NCI-H146 (cell line): ENCODE data around the gene FCRLA.
"Not testable (repeated sequence)": the region's sequence is repeated elsewhere in the genome, so short reads cannot be mapped to it uniquely, and the experiment has no call there.

Experiments used
- DNase-seq: peaks from one replicate; lab custom pipeline; 2025; lab: John Stamatoyannopoulos, UW

The FCRLA gene, protein sequence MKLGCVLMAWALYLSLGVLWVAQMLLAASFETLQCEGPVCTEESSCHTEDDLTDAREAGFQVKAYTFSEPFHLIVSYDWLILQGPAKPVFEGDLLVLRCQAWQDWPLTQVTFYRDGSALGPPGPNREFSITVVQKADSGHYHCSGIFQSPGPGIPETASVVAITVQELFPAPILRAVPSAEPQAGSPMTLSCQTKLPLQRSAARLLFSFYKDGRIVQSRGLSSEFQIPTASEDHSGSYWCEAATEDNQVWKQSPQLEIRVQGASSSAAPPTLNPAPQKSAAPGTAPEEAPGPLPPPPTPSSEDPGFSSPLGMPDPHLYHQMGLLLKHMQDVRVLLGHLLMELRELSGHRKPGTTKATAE

DNA sequence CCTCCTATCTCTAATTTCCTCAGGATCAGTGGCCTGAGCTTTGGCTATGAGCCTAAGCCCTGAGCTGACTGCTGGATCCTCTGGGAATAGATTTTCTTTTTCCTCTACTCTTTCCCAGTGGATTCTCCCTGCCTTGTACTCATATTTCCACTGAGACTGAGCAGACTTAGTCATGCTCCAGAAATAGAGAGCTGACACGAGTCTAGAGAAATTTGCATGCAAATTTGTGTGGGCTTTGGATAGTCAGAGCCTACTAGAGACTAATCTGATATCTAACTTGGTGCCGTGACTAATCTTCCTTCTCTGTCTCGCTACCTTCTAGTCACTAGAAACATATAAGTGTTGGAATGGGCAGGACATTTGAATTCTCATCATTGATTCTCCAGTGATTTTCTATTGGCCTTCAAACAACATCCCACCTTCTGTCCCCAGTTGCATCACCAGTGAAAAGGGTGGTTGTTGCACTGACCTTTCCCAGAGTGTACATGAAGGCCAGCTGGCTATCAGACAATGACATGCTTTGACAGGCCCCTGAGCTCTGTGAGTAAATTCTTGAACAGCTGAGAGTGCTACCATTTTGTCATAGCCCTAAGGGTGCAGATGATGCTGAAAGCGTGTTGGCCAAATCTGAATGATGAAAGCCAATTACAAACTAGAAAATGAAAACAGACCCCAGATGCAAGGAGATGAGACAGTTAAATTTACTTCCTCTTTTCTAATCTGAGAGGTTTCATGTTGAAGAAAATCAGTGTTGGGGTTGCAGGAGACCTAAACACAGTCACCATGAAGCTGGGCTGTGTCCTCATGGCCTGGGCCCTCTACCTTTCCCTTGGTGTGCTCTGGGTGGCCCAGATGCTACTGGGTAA, at the start of gene FCRLA:
FCRLA (plus strand) TSS at position 748 of the 866 bp plus-strand sequence; CDS start at position 784, 36 bp downstream.
- DNase-seq, result no peak

DNA sequence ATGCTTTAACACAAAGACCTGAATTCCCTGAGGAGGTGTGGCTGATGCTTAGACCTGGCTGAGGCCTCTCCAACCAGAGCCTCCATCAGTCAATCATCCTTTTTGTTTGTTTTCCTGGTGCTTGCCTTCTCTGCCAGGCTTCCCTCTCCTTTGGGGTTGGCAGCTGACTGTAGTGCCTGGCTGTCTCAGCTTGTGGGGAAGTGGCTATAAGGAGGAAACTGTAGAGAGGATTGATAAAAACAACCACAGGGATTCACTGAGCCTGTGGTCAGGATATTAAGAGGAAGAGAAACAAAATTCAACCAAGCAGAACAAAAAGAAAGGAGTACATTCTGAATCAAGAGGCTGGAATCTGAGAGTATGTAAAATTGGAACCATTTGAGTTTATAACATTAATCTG, 48.5 kb upstream of the FCRLA start:
- not testable (repeated sequence) for DNase-seq

DNA sequence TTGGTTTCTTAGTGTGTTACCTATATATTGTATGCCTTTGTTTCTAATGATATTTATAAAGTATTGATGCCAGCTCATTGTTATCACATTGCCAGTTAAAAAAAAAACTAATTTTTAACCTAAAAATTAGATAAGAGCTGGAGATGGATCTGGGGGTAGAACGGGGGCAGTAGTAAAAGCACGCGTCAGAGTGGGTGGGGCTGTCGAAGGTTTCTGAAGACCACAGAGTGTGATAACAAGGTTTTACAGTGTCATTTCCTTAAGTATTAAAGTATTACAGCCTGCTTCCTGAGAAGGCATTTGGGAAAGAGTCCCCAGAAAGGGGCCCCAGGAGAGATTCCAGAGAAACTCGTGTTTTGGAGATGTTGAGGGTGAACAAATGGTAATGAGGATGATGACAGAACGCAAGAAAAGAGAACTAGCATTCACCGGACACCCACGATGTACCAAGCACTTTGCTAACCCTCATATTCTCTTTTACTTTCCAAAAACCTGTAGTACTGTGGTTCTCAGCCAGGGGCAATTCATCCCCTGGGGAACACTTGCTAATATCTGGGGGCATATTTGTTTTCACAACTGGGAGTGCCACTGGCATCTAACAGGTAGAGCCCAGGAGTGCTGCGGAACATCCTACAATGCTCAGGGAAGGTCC, 45.2 kb upstream of the FCRLA start:
- DNase-seq, result not testable (repeated sequence)

DNA sequence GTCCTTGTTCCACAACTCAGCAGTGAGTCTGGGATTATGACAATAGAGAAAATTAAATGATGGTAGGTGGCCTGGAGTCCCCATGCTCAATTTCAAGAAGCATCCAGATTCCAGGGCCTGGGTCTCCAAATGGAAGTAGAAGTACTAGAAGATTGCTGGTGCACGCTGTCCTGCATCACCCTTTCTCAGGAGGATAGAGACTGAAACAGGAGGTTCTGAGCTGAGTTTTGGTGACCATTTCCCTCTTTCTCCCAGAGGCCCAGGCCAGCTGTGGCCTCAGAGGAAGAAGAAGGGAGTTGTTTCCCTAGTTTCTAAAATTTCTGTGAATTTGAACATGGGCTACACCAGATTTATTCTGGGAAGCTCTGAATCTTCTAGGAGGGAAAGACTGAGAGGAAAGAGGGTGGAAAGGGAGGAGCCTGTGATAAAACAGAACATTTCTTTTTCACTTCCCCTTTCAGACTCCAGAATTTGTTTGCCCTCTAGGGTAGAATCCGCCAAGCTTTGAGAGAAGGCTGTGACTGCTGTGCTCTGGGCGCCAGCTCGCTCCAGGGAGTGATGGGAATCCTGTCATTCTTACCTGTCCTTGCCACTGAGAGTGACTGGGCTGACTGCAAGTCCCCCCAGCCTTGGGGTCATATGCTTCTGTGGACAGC, 44.2 kb upstream of the FCRLA start, which contains the start of gene FCGR2B:
FCGR2B (plus strand) TSS at position 460 of the 656 bp plus-strand sequence; CDS start at position 559, 99 bp downstream.
- not testable (repeated sequence) for DNase-seq

DNA sequence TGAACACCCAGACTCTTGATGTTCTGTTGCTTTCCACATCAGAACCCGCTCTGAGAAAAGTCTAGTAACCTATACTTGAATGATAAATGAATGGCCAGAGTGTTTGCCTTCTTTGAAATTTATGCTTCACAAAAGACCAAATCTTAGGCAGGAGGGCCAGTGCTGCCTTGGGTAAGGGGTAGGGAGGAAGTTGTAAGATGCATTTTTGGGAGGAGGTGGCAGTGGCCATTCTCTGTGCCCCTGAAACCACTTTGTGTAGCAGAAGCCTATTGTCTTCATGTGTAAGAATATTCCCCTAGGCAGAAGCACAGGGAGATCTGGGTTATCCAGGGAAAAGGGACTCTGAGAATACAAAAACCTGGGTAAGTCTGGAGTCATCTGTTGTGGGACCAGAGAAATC, 43.5 kb upstream of the FCRLA start:
- DNase-seq, result not testable (repeated sequence)

DNA sequence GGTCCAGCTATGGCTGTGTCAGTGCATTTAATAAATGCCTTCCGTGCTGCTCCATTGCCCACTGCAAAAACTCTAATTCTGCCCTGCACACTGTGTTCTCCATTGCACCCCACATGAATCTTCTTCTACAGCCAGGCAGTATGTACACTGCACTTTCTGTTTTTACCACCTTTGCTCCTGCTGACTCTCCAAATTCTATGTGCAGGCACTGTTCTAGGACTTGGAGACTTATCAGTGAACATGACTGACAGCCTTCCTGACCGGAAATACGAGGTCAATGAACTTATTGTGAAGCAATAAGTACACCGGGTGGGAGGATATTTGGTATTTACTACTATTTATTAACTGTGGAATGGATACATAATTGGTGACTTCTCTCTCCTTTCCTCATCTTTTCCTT, 42.3 kb upstream of the FCRLA start:
- not testable (repeated sequence) for DNase-seq

DNA sequence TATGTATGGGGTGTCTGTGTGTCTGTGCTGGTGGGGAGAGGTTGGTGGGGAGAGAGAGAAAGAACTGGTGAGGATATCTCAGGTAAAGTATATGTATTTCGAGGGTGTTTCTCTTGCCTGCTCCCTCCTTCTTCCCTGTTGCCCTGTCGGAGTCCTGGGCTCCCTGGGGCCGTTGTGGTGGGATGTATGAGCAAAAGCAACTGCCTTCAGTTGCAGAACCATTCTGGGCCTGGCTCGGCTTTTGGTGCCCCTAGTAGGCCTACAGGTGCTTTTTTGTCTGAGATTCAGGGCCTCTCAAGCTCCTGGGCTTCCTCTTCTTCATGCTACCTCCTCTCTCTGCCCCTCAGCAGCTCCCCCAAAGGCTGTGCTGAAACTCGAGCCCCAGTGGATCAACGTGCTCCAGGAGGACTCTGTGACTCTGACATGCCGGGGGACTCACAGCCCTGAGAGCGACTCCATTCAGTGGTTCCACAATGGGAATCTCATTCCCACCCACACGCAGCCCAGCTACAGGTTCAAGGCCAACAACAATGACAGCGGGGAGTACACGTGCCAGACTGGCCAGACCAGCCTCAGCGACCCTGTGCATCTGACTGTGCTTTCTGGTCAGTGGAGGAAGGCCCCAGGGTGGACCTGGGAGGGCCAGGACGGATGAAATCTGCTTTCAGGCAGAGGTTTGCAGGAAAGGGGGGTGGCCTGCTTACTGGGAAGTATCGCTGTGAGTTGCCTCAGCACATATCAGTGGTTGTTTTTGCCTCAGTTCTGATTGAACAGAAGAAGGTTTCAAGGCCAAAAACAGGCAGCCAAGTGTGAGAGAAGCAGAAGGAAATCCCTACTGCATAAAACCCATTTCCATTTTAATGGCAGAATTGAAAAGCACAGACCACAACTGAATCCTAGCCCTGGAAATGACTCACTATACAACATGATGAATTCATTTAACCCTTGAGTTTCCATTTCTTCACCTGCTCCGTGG, 35.7 kb upstream of the FCRLA start:
- not testable (repeated sequence) for DNase-seq

DNA sequence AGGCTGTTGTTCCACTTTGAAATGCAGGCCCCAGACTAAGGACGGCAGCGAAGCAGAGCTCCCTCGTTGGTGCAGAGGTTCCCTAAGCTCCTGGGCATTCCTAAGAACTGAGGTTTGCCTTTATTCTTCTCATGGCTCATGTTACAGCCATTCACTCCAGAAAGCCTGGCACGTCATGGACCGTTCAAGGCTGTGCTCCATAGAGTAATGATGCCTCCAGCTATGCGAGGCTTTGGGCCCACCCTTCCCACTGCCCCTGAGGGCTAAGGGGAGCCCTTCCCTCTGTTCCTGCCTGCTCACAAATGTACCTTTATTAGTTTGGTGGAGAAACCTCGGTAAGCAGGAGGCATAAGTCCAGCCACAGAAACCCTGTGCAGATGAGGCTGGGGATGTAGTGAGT, 33.6 kb upstream of the FCRLA start:
- DNase-seq, result not testable (repeated sequence)

DNA sequence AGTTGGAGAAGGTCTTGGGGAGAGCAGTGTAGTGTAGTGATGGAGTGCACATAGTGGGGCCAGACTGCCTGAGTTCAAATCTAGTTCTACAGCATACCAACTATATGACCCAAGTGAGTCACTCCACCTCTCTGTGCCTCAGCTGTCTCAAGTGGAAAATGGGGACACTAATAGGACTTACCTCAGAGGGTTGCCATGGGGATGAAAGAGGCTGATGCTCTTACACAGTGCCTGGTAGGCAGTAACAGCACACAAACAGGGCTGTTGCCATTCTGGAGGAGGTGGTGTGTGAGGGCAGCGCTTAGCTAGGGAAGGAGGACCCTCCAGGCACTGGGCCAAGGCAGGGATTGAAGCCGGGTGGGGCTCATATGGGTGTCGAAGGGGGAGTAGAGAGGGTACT, 32.6 kb upstream of the FCRLA start:
- not testable (repeated sequence) for DNase-seq

DNA sequence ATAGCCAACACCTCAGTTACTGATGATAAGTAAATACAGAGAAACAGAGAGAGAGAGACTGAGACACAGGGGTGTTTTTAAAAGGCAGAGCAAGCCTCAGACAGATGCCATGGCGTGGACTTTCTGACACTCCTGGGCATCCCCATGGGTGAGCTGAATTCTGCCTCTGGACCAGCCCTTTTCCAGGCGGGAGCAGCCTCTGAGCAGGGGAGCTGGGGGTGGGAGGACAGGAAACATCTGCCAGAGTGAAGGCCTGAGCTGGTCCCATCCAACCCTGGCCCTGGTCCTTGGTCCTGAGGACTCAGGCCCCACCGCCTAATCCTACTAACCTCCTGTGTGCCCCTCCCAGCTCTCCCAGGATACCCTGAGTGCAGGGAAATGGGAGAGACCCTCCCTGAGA, 32.1 kb upstream of the FCRLA start:
- DNase-seq, result not testable (repeated sequence)

DNA sequence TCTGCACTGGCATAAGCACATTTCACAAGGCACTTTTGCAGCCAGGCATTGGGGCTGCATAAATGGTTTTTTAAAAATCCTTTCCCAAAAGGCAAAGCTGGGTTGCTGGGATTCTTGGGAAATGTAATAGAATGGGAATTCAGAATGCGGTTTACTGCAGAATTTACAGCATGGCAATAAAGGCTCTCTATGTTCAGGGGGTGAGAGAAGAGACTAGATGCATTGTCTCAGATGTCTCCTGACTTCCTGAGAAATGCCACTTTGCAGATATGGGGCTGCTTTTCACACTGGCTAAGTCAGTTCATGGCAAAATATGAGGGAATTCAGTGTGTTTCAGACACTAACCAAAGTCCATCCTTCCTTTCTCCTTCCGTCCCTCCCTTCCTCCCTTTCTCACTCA, 30.6 kb upstream of the FCRLA start:
- DNase-seq, result no peak

DNA sequence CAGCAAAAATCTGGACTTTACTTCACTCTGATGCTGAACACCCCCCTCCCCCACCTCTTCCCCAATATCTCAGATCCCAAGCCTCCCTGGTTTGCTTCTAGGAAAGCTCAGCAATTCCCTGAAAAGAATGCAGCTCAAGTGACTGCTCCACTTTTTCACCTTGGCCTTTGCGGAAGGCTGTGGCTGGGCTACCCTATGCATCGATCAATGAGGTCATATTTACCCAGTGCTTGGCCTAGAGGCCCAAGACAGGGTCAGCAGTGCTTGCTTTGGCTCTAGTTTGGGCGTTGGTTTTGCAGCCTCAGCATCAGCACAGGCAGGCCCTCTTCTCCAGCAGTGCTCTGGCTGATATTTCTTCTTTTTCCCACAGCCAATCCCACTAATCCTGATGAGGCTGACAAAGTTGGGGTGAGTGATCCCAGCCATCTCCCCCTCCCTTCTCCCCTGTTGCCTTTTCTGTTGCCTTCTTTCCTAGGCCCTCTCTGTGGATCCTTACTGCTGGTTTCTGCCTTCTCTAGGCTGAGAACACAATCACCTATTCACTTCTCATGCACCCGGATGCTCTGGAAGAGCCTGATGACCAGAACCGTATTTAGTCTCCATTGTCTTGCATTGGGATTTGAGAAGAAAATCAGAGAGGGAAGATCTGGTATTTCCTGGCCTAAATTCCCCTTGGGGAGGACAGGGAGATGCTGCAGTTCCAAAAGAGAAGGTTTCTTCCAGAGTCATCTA, 29.9 kb upstream of the FCRLA start:
- no peak for DNase-seq

DNA sequence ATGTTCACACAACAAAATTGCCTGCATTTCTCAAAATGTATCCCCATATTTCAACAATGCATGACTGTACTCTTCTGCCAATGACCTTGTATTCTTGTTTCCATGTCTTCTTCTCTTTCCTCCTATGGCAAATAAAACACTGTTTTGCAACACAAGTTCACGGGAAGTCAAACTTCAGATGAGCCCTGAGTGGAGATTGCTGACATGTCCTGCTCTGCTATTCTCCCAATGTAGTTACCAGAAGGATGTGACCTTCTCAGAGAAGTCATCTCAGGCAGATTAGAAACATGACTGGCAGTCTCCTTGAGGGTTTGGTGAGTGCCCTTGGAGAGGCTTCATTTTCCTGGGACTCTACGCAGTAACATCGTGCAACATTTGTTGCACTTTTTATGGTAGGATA, 28.5 kb upstream of the FCRLA start:
- DNase-seq, result no peak

DNA sequence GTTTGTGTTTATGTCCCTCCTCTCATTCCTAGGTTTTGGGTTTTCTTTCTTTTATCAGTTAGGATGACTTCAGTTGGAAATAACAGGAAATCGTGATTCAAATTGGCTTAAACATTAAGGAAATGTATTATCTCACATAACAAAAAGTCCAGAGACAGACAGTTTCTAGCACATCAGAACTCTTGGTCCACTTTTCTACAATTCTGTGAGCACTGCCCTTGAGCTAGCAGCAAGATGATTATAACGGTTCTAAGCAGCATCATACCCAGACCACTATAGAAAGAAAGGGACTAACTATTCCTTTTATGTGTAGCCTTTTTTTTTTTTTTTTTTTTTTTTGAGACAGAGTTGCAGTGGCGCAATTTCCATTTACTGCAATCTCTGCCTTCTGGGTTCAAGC, 25.1 kb upstream of the FCRLA start:
- DNase-seq, result no peak

DNA sequence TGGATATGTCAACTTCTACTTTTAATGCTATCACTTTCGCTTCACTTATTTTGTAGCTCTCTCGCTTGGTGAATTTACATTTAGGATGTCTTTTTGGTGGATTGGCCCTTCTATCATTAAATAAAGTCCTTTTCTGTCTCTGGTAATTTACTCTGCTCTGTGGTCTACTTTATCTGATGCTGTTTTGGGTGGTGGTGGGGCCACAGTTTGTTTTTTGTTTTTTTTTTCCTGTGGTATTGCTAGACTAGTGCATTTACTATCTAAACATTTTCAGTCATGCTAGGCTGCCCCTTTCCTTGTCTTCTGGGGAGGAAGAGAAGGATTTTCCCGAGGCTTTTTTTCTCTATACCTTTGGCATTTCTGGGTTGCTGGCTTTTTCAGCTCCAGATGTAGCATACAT, 18.1 kb upstream of the FCRLA start:
- no peak for DNase-seq

DNA sequence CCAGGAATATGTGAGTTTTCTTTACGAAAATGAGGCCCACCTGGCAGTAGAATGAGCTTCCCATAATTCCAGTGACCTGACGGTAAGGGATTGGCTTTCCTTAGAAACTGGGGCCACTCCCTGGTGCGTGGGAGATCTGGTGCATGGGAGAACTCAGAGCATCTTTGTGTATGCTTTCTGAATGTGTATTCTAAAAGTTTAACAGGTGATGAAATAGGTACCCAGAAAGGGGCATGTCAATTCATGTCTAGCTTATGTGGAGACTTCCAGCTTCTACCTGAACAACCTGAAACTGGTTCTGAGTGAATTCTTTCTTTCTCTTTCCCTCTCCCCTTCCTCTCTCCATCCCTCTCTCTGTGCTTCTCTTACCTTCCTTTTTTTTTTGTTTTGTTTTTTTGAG, 15.2 kb upstream of the FCRLA start:
- no peak for DNase-seq

DNA sequence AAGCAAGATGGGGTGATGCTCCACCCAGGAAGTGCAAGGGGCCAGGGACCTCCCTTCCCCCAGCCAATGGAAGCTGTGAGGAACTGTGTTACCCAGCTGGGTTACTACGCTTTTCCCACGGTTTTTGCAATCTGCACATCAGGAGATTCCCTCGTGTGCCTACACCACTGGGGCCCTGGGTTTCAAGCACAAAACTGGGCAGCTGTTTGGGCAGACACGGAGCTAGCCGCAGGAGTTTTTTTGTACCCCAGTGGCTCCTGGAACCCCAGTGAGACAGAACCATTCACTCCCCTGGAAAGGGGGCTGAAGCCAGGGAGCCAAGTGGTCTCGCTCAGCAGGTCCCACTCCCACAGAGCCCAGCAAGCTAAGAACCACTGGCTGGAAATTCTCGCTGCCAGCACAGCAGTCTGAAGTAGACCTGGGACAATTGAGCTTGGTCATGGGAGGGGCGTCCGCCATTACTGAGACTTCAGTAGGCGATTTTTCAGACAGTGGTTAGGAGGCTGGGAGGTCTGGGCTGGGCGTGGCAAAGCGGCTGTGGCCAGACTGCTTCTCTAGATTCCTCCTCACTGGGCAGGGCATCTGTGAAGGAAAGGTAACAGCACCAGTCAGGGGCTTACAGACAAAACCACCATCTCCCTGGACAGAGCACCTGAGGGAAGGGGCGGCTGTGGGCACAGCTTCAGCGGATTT, 13.9 kb upstream of the FCRLA start:
- DNase-seq, result not testable (repeated sequence)

DNA sequence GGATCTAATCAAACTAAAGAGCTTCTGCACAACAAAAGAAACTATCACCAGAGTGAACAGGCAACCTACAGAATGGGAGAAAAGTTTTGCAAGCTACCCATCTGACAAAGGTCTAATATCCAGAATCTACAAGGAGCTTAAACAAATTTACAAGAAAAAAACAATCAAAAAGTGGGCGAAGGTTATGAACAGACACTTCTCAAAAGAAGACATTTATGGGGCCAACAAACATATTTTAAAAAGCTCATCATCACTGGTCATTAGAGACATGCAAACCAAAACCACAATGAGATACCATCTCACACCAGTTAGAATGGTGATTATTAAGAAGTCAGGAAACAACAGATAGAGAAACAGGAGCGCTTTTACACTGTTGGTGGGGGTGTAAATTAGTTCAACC, 8.7 kb upstream of the FCRLA start:
- not testable (repeated sequence) for DNase-seq

DNA sequence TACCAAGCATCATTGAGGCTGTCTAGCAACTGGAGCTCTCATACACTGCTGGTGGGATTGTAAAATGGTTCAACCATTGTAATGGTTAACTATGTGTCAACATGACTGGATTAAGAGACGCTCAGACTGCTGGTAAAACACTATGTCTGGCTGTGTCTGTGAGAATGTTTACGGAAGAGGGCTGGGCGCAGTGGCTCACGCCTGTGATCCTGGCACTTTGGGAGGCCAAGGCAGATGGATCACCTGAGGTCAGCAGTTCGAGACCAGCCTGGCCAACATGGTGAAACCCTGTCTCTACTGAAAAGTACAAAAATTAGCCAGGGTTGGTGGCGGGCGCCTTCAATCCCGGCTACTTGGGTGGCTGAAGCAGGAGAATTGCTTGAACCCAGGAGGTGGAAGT, 4.8 kb upstream of the FCRLA start:
- DNase-seq, result no peak
